HepG2 (cell line): ENCODE measurements around the gene NUCB1. TPM values are rescaled to one million over a fixed set of nuclear protein-coding genes. Genes with fewer than 3 reads are reported as not detected.
A peak's percentile ranks its signal among the peaks of the same experiment; 100 is the strongest.

Experiments used
- ADNP ChIP-seq: sonication (generic); formaldehyde crosslinking; IDR thresholded peaks from 2 replicates; pipeline ENCODE4 v1.4.0; 2020; ENCODE audit warnings: missing genetic modification reagents
- BCLAF1 ChIP-seq: fragments of 450-650 bp; IDR thresholded peaks from 2 replicates; pipeline ENCODE4 v1.6.1; 2017; ENCODE audit warnings: mild to moderate bottlenecking
- CEBPG ChIP-seq: IDR thresholded peaks from 2 replicates; pipeline ENCODE4 v1.6.1; 2016
- CENPX ChIP-seq: sonication (generic); formaldehyde crosslinking; IDR thresholded peaks from 2 replicates; pipeline ENCODE4 v1.9.0; 2021; ENCODE audit warnings: mild to moderate bottlenecking, missing genetic modification reagents, moderate library complexity
- HOXA3 ChIP-seq: sonication (generic); formaldehyde crosslinking; IDR thresholded peaks from 2 replicates; pipeline ENCODE4 v1.5.0; 2020; ENCODE audit warnings: missing genetic modification reagents
- KLF15 ChIP-seq: sonication (generic); formaldehyde crosslinking; IDR thresholded peaks from 2 replicates; pipeline ENCODE4 v1.8.1; 2023; ENCODE audit warnings: borderline replicate concordance, mild to moderate bottlenecking, inconsistent platforms, missing genetic modification reagents, mixed read lengths
- SAFB2 ChIP-seq: sonication (generic); formaldehyde crosslinking; IDR thresholded peaks from 2 replicates; pipeline ENCODE4 v1.5.1; 2020; ENCODE audit warnings: missing genetic modification reagents, low read depth, mild to moderate bottlenecking, borderline replicate concordance
- ZBED4 ChIP-seq: sonication (generic); formaldehyde crosslinking; IDR thresholded peaks from 2 replicates; pipeline ENCODE4 v1.4.0; 2020; ENCODE audit warnings: missing genetic modification reagents, borderline replicate concordance
- ZBTB14 ChIP-seq: sonication (generic); formaldehyde crosslinking; IDR thresholded peaks from 2 replicates; pipeline ENCODE4 v1.4.0; 2020; ENCODE audit warnings: missing genetic modification reagents
- ZBTB49 ChIP-seq: sonication (generic); formaldehyde crosslinking; IDR thresholded peaks from 2 replicates; pipeline ENCODE4 v1.4.0; 2020; ENCODE audit warnings: missing genetic modification reagents, borderline replicate concordance
- ZNF124 ChIP-seq: sonication (generic); formaldehyde crosslinking; IDR thresholded peaks from 2 replicates; pipeline ENCODE4 v1.4.0; 2020; ENCODE audit warnings: missing genetic modification reagents
- ZNF224 ChIP-seq: sonication (generic); formaldehyde crosslinking; IDR thresholded peaks from 2 replicates; pipeline ENCODE4 v1.5.0; 2020; ENCODE audit warnings: mild to moderate bottlenecking, missing genetic modification reagents
- ZNF839 ChIP-seq: sonication (generic); formaldehyde crosslinking; IDR thresholded peaks from 2 replicates; pipeline ENCODE4 v1.4.0; 2020; ENCODE audit warnings: missing genetic modification reagents, mild to moderate bottlenecking, borderline replicate concordance
- polyA plus RNA-seq, 8 experiments: library from polyadenylated mRNA; depleted of rRNA in 3 of 8; stranded (reverse) in 7 of 8; unstranded in 1 of 8; fragments of >200 nt; fragmentation: Illumina TruSeq in 4 of 8; extraction: Trizol in 4 of 8; gene quantifications; 2 replicates each; pipeline versions ENCODE4 v1.2.1 to v1.2.3, GENCODE V29; 2011 to 2016; ENCODE audit warnings: low read depth in 4 of 8, missing spikeins in 1 of 8, mixed read lengths in 1 of 8; ENCODE audit not compliant: insufficient read depth in 1 of 8
- total RNA-seq, 5 experiments: library from RNA; depleted of rRNA; stranded (reverse); fragments of >200 nt; fragmentation: Illumina TruSeq; extraction: Trizol; gene quantifications; 2 replicates each; pipeline ENCODE4 v1.2.3, GENCODE V29; 2016; ENCODE audit warnings: low read depth in 1 of 5
- TF ChIP-seq, protein P1 (sequence below): sonication (generic); formaldehyde crosslinking; IDR thresholded peaks from 2 replicates; pipeline ENCODE4 v1.9.0; 2021; ENCODE audit warnings: missing genetic modification reagents, borderline replicate concordance
- TF ChIP-seq, protein P2 (sequence below): sonication (generic); formaldehyde crosslinking; IDR thresholded peaks from 2 replicates; pipeline ENCODE4 v1.5.0; 2020; ENCODE audit warnings: missing genetic modification reagents
- TF ChIP-seq, protein P3 (sequence below): sonication (generic); formaldehyde crosslinking; IDR thresholded peaks from 2 replicates; pipeline ENCODE4 v1.5.0; 2020; ENCODE audit warnings: mild to moderate bottlenecking, missing genetic modification reagents

Gene NUCB1
- total and polyA plus RNA-seq, 2 of the 13 experiments (the other 11 are each of a cell fraction or from before 2014, with no cell fraction given) = 82.3 to 106 TPM

GRCh38 chr19:48907671-48908070 lies 7.6 kb downstream of the NUCB1 start (continued):
- TF ChIP-seq, protein P1, sequence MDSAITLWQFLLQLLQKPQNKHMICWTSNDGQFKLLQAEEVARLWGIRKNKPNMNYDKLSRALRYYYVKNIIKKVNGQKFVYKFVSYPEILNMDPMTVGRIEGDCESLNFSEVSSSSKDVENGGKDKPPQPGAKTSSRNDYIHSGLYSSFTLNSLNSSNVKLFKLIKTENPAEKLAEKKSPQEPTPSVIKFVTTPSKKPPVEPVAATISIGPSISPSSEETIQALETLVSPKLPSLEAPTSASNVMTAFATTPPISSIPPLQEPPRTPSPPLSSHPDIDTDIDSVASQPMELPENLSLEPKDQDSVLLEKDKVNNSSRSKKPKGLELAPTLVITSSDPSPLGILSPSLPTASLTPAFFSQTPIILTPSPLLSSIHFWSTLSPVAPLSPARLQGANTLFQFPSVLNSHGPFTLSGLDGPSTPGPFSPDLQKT (CRISPR knock-in tag) = no peak
- no peak for TF ChIP-seq BCLAF1
- 0 out of 2 replicates have a peak, but pooled peaks have one; percentile 67 for TF ChIP-seq ZNF124 (CRISPR knock-in tag)
- no peak for TF ChIP-seq ZBTB49 (CRISPR knock-in tag)
- TF ChIP-seq, protein P2, sequence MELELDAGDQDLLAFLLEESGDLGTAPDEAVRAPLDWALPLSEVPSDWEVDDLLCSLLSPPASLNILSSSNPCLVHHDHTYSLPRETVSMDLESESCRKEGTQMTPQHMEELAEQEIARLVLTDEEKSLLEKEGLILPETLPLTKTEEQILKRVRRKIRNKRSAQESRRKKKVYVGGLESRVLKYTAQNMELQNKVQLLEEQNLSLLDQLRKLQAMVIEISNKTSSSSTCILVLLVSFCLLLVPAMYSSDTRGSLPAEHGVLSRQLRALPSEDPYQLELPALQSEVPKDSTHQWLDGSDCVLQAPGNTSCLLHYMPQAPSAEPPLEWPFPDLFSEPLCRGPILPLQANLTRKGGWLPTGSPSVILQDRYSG (CRISPR knock-in tag) = no peak
- peak; percentile 93 for TF ChIP-seq CEBPG (CRISPR knock-in tag)
- TF ChIP-seq ZBTB14 (CRISPR knock-in tag) = no peak
- no peak for TF ChIP-seq CENPX (CRISPR knock-in tag)
- TF ChIP-seq ZBED4 (CRISPR knock-in tag) = peak; percentile 59; the same call in 1 of the 2 replicates
- no peak for TF ChIP-seq ZNF839 (CRISPR knock-in tag)
- no peak for TF ChIP-seq SAFB2 (CRISPR knock-in tag)
- TF ChIP-seq, protein P3, sequence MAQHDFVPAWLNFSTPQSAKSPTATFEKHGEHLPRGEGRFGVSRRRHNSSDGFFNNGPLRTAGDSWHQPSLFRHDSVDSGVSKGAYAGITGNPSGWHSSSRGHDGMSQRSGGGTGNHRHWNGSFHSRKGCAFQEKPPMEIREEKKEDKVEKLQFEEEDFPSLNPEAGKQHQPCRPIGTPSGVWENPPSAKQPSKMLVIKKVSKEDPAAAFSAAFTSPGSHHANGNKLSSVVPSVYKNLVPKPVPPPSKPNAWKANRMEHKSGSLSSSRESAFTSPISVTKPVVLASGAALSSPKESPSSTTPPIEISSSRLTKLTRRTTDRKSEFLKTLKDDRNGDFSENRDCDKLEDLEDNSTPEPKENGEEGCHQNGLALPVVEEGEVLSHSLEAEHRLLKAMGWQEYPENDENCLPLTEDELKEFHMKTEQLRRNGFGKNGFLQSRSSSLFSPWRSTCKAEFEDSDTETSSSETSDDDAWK (CRISPR knock-in tag) = no peak
- peak; percentile 80 for TF ChIP-seq HOXA3 (CRISPR knock-in tag)
- no peak for TF ChIP-seq ZNF224 (CRISPR knock-in tag)
- TF ChIP-seq KLF15 (CRISPR knock-in tag) = no peak
- no peak for TF ChIP-seq ADNP (CRISPR knock-in tag)
